Testis (tissue), 3 donors: Measurements from ENCODE around the gene GALNT14. TPM values are rescaled to one million over a fixed set of nuclear protein-coding genes. Genes with fewer than 3 reads are reported as not detected.
"Not testable (repeated sequence)": the region's sequence is repeated elsewhere in the genome, so short reads cannot be mapped to it uniquely, and the experiment has no call there.

Experiments used
- DNase-seq: peaks from one replicate; pipeline ENCODE4 v3.0.0-alpha.2; 2019
- H3K27ac ChIP-seq, 2 donors: fragments of 200-600 bp; sonication (generic); one replicate each; pipeline ENCODE4 v1.5.1; 2019
- H3K27me3 ChIP-seq: fragments of 200-600 bp; sonication (generic); one replicate; pipeline ENCODE4 v1.5.1; 2019
- H3K36me3 ChIP-seq: fragments of 200-600 bp; sonication (generic); one replicate; pipeline ENCODE4 v1.5.1; 2017; ENCODE audit warnings: low read depth; ENCODE audit errors: missing control alignments
- H3K4me1 ChIP-seq: fragments of 200-600 bp; sonication (generic); one replicate; pipeline ENCODE4 v1.5.1; 2019
- H3K4me3 ChIP-seq, 2 donors: fragments of 200-600 bp; sonication (generic); one replicate each; pipeline ENCODE4 v1.5.1; 2017 to 2019
- H3K9me3 ChIP-seq: fragments of 200-600 bp; sonication (generic); one replicate; pipeline ENCODE4 v1.5.1; 2017
- POLR2A ChIP-seq: fragments of 450-650 bp; IDR thresholded peaks from one replicate; pipeline ENCODE4 v1.6.1; 2017; ENCODE audit warnings: antibody characterized with exemption, mild to moderate bottlenecking, moderate library complexity
- WGBS, 2 donors: methylation state at CpG; one replicate each; pipeline ENCODE4 v1.1.5; 2018; 5-methylcytosine and 5-hydroxymethylcytosine counted together
- intact Hi-C: fragments of 100-400 bp; cut with DNase I; formaldehyde crosslinking; loops from one replicate; pipeline ENCODE4 v1.15.1; 2023; ENCODE audit warnings: low total_unique reads
- polyA plus RNA-seq: library from polyadenylated mRNA; stranded (reverse); fragments of 350-450 nt; fragmentation: Illumina TruSeq; extraction: RNeasy Lipid Tissue Mini Kit (QIAGEN cat#74804); gene quantifications from one replicate; pipeline ENCODE4 v1.2.3, GENCODE V29; 2014; ENCODE audit warnings: low read depth, low replicate concordance; ENCODE audit not compliant: insufficient read depth
- total RNA-seq, 2 donors: library from RNA; depleted of rRNA; stranded (reverse); fragments of >200 nt; gene quantifications; one replicate each; pipeline ENCODE4 v1.2.3, GENCODE V29; 2016
- TF ChIP-seq, protein P1 (sequence below), 3 experiments: fragments of 450-650 bp in 2 of 3; fragments of 200-600 bp in 1 of 3; sonication (generic) in 1 of 3; IDR thresholded peaks; one replicate each; pipeline ENCODE4 v1.5.1; 2016 to 2019; ENCODE audit warnings: antibody characterized with exemption in 3 of 3, mild to moderate bottlenecking in 2 of 3, moderate library complexity in 1 of 3

The GALNT14 gene
- total and polyA plus RNA-seq, 3 donors from 2014 or later: 6.9 to 31.5 (median 11.6) TPM

DNA sequence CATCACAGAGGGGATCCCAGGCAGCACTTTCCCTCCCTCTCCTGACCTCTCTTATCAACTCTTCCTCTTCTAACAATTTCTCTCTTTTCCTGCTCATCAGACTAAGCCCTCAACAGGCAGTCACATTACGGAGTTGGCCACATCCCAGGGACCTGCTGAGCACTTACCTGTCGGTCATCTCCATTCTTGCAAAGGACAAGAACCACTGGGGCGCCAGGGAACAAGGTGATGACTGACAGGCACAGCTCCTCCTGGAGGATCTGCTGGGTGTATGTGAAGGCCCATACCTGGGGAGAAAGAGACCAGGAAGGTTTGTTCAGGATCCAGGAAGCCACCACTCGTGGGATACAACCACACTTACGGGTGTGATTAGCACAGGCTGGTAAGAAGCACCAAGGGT lies 226.2 kb downstream of the GALNT14 start:
- 89 to 95% methylated on average over 5 of the region's 5 CpGs for WGBS, 2 donors
- Histone ChIP-seq H3K27me3 (no peaks in the 10 kb centered on the region), H3K27ac (no peak overlapping the region), H3K4me1 (no peaks in the 10 kb centered on the region), H3K36me3 (no peaks in the 10 kb centered on the region), H3K9me3 (no peaks in the 10 kb centered on the region), H3K4me3 (no peak overlapping the region)
- no peak for TF ChIP-seq POLR2A
- TF ChIP-seq, protein P1, sequence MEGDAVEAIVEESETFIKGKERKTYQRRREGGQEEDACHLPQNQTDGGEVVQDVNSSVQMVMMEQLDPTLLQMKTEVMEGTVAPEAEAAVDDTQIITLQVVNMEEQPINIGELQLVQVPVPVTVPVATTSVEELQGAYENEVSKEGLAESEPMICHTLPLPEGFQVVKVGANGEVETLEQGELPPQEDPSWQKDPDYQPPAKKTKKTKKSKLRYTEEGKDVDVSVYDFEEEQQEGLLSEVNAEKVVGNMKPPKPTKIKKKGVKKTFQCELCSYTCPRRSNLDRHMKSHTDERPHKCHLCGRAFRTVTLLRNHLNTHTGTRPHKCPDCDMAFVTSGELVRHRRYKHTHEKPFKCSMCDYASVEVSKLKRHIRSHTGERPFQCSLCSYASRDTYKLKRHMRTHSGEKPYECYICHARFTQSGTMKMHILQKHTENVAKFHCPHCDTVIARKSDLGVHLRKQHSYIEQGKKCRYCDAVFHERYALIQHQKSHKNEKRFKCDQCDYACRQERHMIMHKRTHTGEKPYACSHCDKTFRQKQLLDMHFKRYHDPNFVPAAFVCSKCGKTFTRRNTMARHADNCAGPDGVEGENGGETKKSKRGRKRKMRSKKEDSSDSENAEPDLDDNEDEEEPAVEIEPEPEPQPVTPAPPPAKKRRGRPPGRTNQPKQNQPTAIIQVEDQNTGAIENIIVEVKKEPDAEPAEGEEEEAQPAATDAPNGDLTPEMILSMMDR (IDR thresholded peaks at IDR 0.05): no peak
- no peak for DNase-seq
- intact Hi-C loops: no loop called here

DNA sequence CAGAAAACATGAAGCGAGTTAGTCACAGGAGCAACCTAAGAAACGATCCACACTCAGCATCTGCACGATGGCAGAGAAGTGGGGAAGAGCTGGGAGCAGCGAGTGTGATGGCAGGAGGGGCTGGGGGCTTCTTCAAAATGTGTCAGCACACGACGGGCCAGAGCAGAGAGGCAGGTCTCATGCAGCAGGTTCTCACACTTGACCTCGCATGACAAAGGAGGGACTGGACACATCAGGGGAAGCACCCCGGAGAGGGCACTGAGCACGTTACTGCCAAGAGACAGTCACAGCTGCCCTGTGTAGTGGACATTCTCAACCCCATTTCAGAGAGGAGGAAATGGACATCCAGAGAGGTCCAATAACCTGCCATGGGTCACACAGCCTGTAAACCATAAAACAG lies 226.9 kb downstream of the GALNT14 start:
- Histone ChIP-seq H3K4me1 (no peaks in the 10 kb centered on the region), H3K27ac (no peak overlapping the region), H3K36me3 (no peaks in the 10 kb centered on the region), H3K4me3 (no peak overlapping the region), H3K9me3 (no peaks in the 10 kb centered on the region), H3K27me3 (no peaks in the 10 kb centered on the region)
- no peak for DNase-seq
- WGBS, 2 donors: 82 to 90% methylated on average over 7 to 9 of the region's 9 CpGs
- intact Hi-C loops: no loop called here
- TF ChIP-seq, protein P1 (IDR thresholded peaks at IDR 0.05): no peak
- no peak for TF ChIP-seq POLR2A

DNA sequence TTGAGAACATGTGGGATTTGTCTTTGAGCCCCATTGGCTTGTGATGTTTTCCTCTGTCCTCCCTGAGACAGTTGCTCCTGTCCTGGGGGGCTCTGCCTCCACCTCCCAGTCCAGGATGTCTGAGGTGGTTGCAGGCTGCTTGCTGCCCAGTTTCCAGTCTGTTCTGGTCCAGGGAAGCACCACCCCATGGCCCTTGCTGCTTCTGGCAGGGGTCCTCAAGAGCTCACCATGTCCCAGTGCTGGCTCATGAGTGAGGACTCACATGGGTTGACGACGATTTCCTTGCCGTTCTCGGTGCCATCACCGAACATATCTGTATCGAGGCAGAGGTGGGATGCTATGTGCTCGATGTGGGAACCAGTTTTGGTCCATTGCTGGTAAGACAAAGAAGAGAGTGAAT lies 227.6 kb downstream of the GALNT14 start:
- WGBS, 2 donors: 96 to 100% methylated on average over 7 of the region's 7 CpGs
- intact Hi-C loops: no loop called here
- H3K27ac ChIP-seq: no peak overlapping the region

DNA sequence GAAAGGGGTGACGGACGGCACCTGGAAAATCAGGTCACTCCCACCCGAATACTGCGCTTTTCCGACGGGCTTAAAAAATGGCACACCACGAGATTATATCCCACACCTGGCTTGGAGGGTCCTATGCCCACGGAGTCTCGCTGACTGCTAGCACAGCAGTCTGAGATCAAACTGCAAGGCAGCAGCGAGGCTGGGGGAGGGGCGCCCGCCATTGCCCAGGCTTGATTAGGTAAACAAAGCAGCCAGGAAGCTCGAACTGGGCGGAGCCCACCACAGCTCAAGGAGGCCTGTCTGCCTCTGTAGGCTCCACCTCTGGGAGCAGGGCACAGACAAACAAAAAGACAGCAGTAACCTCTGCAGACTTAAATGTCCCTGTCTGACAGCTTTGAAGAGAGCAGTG lies 233.8 kb downstream of the GALNT14 start:
- H3K4me1 ChIP-seq, H3K27ac ChIP-seq, H3K36me3 ChIP-seq, H3K4me3 ChIP-seq, DNase-seq, H3K9me3 ChIP-seq, intact Hi-C loops, H3K27me3 ChIP-seq: not testable (repeated sequence)
- WGBS, 2 donors: 88 to 92% methylated on average over 12 of the region's 14 CpGs

More for the DNA sequence above, 227.6 kb downstream of the GALNT14 start:
- Histone ChIP-seq H3K27me3 (no peaks in the 10 kb centered on the region), H3K4me3 (no peak overlapping the region), H3K9me3 (no peaks in the 10 kb centered on the region), H3K4me1 (no peaks in the 10 kb centered on the region), H3K36me3 (no peaks in the 10 kb centered on the region)
- no peak for DNase-seq
- TF ChIP-seq POLR2A: no peak
- TF ChIP-seq, protein P1 (IDR thresholded peaks at IDR 0.05): no peak

DNA sequence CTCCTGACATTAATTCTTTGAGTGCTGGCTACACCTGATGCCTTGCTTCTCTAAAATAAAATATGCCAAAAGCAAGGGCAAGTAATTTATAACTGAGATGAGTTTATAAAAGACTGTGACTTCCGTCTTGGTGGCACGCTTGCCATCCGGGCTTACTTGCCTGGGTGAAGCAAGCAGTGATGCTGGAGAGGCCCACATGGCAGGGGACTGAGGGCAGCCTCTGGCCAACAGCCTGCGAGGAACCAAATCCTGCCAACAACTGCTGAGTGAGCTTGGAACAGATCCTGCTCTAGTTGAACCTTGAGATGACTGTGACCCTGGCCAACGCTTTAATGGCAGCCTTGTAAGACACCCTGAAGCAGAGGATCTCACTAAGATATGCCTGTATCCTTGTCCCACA lies 234.9 kb downstream of the GALNT14 start:
- Histone ChIP-seq H3K4me3 (no peak overlapping the region), H3K9me3 (no peaks in the 10 kb centered on the region), H3K27me3 (no peaks in the 10 kb centered on the region), H3K36me3 (no peaks in the 10 kb centered on the region), H3K27ac (no peak overlapping the region), H3K4me1 (no peaks in the 10 kb centered on the region)
- DNase-seq: no peak
- WGBS, 2 donors: 87 to 97% methylated on average over 4 to 5 of the region's 5 CpGs
- TF ChIP-seq, protein P1 (IDR thresholded peaks at IDR 0.05): no peak
- TF ChIP-seq POLR2A: no peak
- intact Hi-C loops: no loop called here
